ENCODE data around the gene PPIP5K1. TPM values are rescaled to one million over a fixed set of nuclear protein-coding genes. Genes with fewer than 3 reads are reported as not detected.
"Not testable (repeated sequence)": the region's sequence is repeated elsewhere in the genome, so short reads cannot be mapped to it uniquely, and the experiment has no call there.

The PPIP5K1 gene
- total and polyA plus RNA-seq, 8 donors = 4.0 to 160 (median 49.2) TPM

GRCh38 chr15:43593328-43594190 lies 3.6 kb upstream of the PPIP5K1 start, which contains the start of gene CKMT1B:
CKMT1B (plus strand) TSS chr15:43594027; CDS start chr15:43594219, 192 bp downstream.
- H3K9me3 ChIP-seq; DNase-seq; intact Hi-C loops (cut with DNase I; ENCODE audit: low total_unique reads); H3K4me3 ChIP-seq; H3K27ac ChIP-seq; H3K27me3 ChIP-seq; H3K36me3 ChIP-seq; H3K4me1 ChIP-seq: not testable (repeated sequence)
- no CpG with 5 or more reads among the region's 43 CpGs for WGBS, 5 donors

- H3K27me3 ChIP-seq; H3K36me3 ChIP-seq; H3K9me3 ChIP-seq; H3K4me3 ChIP-seq; intact Hi-C loops (cut with DNase I; ENCODE audit: low total_unique reads); H3K4me1 ChIP-seq; DNase-seq: not testable (repeated sequence)
- WGBS, 5 donors = 2 to 8% (median 5%) methylated on average over 4 of the region's 8 CpGs
- H3K27ac ChIP-seq = peak overlapping the region in 1 of 5 donors; percentile 76
These were observed 2.8 kb upstream of the PPIP5K1 start for GRCh38 chr15:43592841-43593240.

GRCh38 chr15:43574607-43575006 lies 15.4 kb downstream of the PPIP5K1 start:
- no CpG with 5 or more reads among the region's 1 CpG for whole genome bisulfite sequencing, 5 donors
- intact Hi-C loops (cut with DNase I; ENCODE audit: low total_unique reads); H3K27ac ChIP-seq; H3K4me1 ChIP-seq; H3K36me3 ChIP-seq; H3K9me3 ChIP-seq; H3K27me3 ChIP-seq; DNase-seq; H3K4me3 ChIP-seq: not testable (repeated sequence)

- H3K4me3 ChIP-seq; H3K4me1 ChIP-seq; DNase-seq; H3K27me3 ChIP-seq; H3K36me3 ChIP-seq; H3K27ac ChIP-seq; intact Hi-C loops (cut with DNase I; ENCODE audit: low total_unique reads); H3K9me3 ChIP-seq: not testable (repeated sequence)
- WGBS, 5 donors = no CpG with 5 or more reads among the region's 2 CpGs
These were observed 23.4 kb downstream of the PPIP5K1 start for GRCh38 chr15:43566615-43567014.

GRCh38 chr15:43563793-43564192 lies 26.2 kb downstream of the PPIP5K1 start:
- no CpG with 5 or more reads among the region's 8 CpGs for WGBS, 5 donors
- H3K4me1 ChIP-seq; H3K27ac ChIP-seq; H3K27me3 ChIP-seq; intact Hi-C loops (cut with DNase I; ENCODE audit: low total_unique reads); DNase-seq; H3K9me3 ChIP-seq; H3K4me3 ChIP-seq; H3K36me3 ChIP-seq: not testable (repeated sequence)

- intact Hi-C loops (cut with DNase I; ENCODE audit: low total_unique reads); H3K4me3 ChIP-seq; H3K4me1 ChIP-seq; H3K27ac ChIP-seq; H3K9me3 ChIP-seq; DNase-seq; H3K27me3 ChIP-seq: not testable (repeated sequence)
- 86 to 100% (median 96%) methylated on average over 2 of the region's 3 CpGs; no CpG with 5 or more reads in 2 of the 5 donors for WGBS, 5 donors
- H3K36me3 ChIP-seq = peaks cover 0 to 15% (median 13%) of the 10 kb centered on the region in 4 donors
These were observed 27.3 kb downstream of the PPIP5K1 start for GRCh38 chr15:43562753-43563152.

- DNase-seq = no peak
- Histone ChIP-seq H3K36me3 (peaks cover 6 to 63% (median 57%) of the 10 kb centered on the region in 4 donors), H3K9me3 (no peaks in the 10 kb centered on the region), H3K4me1 (no peaks in the 10 kb centered on the region), H3K27me3 (no peaks in the 10 kb centered on the region), H3K4me3 (no peak overlapping the region), H3K27ac (no peak overlapping the region)
- 78 to 88% (median 84%) methylated on average over 2 of the region's 2 CpGs for WGBS, 5 donors
- TF ChIP-seq POLR2A (IDR thresholded peaks at IDR 0.05) (no peak), POLR2AphosphoS5 (IDR thresholded peaks at IDR 0.05) (no peak), CTCF (IDR thresholded peaks at IDR 0.05) (no peak), EP300 (IDR thresholded peaks at IDR 0.05) (no peak)
- intact Hi-C loops (cut with DNase I; ENCODE audit: low total_unique reads) = no loop called here
These were observed 37.0 kb downstream of the PPIP5K1 start for GRCh38 chr15:43552986-43553385.
